H1 (cell line): ENCODE measurements around the gene SHROOM2. TPM values are rescaled to one million over a fixed set of nuclear protein-coding genes. Genes with fewer than 3 reads are reported as not detected.

Experiments
- CTCF ChIA-PET: fragments of 300-600 bp; sonication (Branson Sonifier 250); formaldehyde crosslinking; loops from one replicate; lab custom pipeline; 2021; ENCODE audit not compliant: partially characterized antibody; lab: Charles Lee
- POLR2A ChIA-PET: fragments of 300-600 bp; sonication (Branson Sonifier 250); formaldehyde crosslinking; loops from one replicate; lab custom pipeline; 2021; ENCODE audit warnings: inconsistent platforms; ENCODE audit not compliant: partially characterized antibody; lab: Charles Lee
- DNase-seq, 2 experiments: peaks; one replicate each; pipeline versions ENCODE4 v3.0.0 to v3.0.0-alpha.2; 2010 to 2022; ENCODE audit warnings: low spot score in 2 of 2, low read depth in 1 of 2, mixed read lengths in 1 of 2
- FAIRE-seq: peaks from 2 replicates; lab custom pipeline; 2011; peaks lifted over from hg19 to GRCh38; lab: Jason Lieb, UNC
- H2AFZ ChIP-seq: 2 replicates; pipeline ENCODE4 v1.8.1; 2012; ENCODE audit warnings: low read length, inconsistent platforms
- H2AK5ac ChIP-seq: 2 replicates; pipeline ENCODE4 v1.6.1; 2013; ENCODE audit warnings: low read depth, low read length
- H2BK120ac ChIP-seq: replicated peaks from 2 replicates; pipeline ENCODE3; 2013; ENCODE audit warnings: low read depth, low read length, inconsistent platforms
- H2BK12ac ChIP-seq: 2 replicates; pipeline ENCODE4 v1.6.1; 2013; ENCODE audit warnings: low read depth, low read length
- H2BK15ac ChIP-seq: 2 replicates; pipeline ENCODE4 v1.6.1; 2013; ENCODE audit warnings: low read length
- H2BK20ac ChIP-seq: 2 replicates; pipeline ENCODE4 v1.6.1; 2013; ENCODE audit warnings: low read length
- H2BK5ac ChIP-seq: 2 replicates; pipeline ENCODE4 v1.6.1; 2013; ENCODE audit warnings: low read depth, low read length
- H3K14ac ChIP-seq: 2 replicates; pipeline ENCODE4 v1.6.1; 2013; ENCODE audit warnings: inconsistent platforms; ENCODE audit not compliant: insufficient read length
- H3K18ac ChIP-seq: 2 replicates; pipeline ENCODE4 v1.6.1; 2013; ENCODE audit warnings: low read length; ENCODE audit errors: extremely low read depth
- H3K23ac ChIP-seq: 2 replicates; pipeline ENCODE4 v1.6.1; 2013; ENCODE audit warnings: inconsistent platforms; ENCODE audit not compliant: insufficient read length
- H3K23me2 ChIP-seq: 2 replicates; pipeline ENCODE4 v1.6.1; 2013; ENCODE audit warnings: low read depth, low read length
- H3K27ac ChIP-seq: 2 replicates; pipeline ENCODE4 v1.6.1; 2011; ENCODE audit warnings: low read depth, low read length, inconsistent platforms
- H3K27me3 ChIP-seq, 4 experiments: replicated peaks in 1 of 4; 1 replicate in 1 of 4; 2 replicates in 3 of 4; pipeline versions ENCODE4 v1.6.1 to v1.8.1; 2011 to 2013; ENCODE audit warnings: low read length in 3 of 4, mild to moderate bottlenecking in 3 of 4, inconsistent platforms in 2 of 4, mixed read lengths in 2 of 4, moderate library complexity in 1 of 4; ENCODE audit not compliant: control insufficient read depth in 3 of 4, insufficient read depth in 3 of 4; ENCODE audit errors: extremely low read depth in 1 of 4
- H3K36me3 ChIP-seq, 4 experiments: 2 replicates each; pipeline versions ENCODE4 v1.6.1 to v1.8.1; 2011 to 2013; ENCODE audit warnings: mild to moderate bottlenecking in 4 of 4, low read length in 3 of 4, moderate library complexity in 2 of 4, control low read depth in 1 of 4, inconsistent platforms in 1 of 4; ENCODE audit not compliant: insufficient read depth in 4 of 4, control insufficient read depth in 2 of 4
- H3K4ac ChIP-seq: replicated peaks from 2 replicates; pipeline ENCODE3; 2013; ENCODE audit warnings: low read length, low read depth, mixed read lengths, inconsistent platforms; ENCODE audit not compliant: insufficient read length
- H3K4me1 ChIP-seq, 4 experiments: replicated peaks in 1 of 4; 1 replicate in 1 of 4; 2 replicates in 3 of 4; pipeline versions ENCODE4 v1.6.1 to v1.8.1; 2011 to 2013; ENCODE audit warnings: low read length in 3 of 4, inconsistent platforms in 2 of 4, mixed read lengths in 1 of 4; ENCODE audit not compliant: insufficient read depth in 4 of 4, control insufficient read depth in 3 of 4
- H3K4me2 ChIP-seq, 2 experiments: 2 replicates each; pipeline versions ENCODE4 v1.6.1 to v1.8.1; 2011 to 2013; ENCODE audit warnings: low read depth in 2 of 2, low read length in 2 of 2, control low read depth in 1 of 2, inconsistent platforms in 1 of 2, mild to moderate bottlenecking in 1 of 2; ENCODE audit not compliant: insufficient read depth in 1 of 2
- H3K4me3 ChIP-seq, 4 experiments: fragments of 200-600, 300-600 bp in 1 of 4; sonication (generic), shearing (Covaris generic), sonication (Bioruptor Twin) in 1 of 4; 2 replicates each; pipeline versions ENCODE4 v1.5.1 to v1.8.1; 2011 to 2016; ENCODE audit warnings: low read length in 4 of 4, low read depth in 3 of 4, control low read depth in 2 of 4, inconsistent platforms in 2 of 4, mild to moderate bottlenecking in 2 of 4, mixed read lengths in 1 of 4, moderate library complexity in 1 of 4; ENCODE audit not compliant: insufficient read depth in 2 of 4; ENCODE audit errors: extremely low read depth in 1 of 4
- H3K56ac ChIP-seq: replicated peaks from 2 replicates; pipeline ENCODE3; 2013; ENCODE audit warnings: low read depth, mild to moderate bottlenecking, mixed read lengths, low read length, inconsistent platforms; ENCODE audit not compliant: insufficient read length
- H3K79me1 ChIP-seq: 2 replicates; pipeline ENCODE4 v1.6.1; 2013; ENCODE audit warnings: low read depth, low read length, control low read depth
- H3K79me2 ChIP-seq, 2 experiments: 2 replicates each; pipeline versions ENCODE4 v1.6.1 to v1.8.1; 2012 to 2013; ENCODE audit warnings: low read length in 2 of 2, mild to moderate bottlenecking in 2 of 2, inconsistent platforms in 1 of 2; ENCODE audit not compliant: insufficient read depth in 2 of 2, control insufficient read depth in 1 of 2
- H3K9ac ChIP-seq, 4 experiments: replicated peaks in 1 of 4; 1 replicate in 1 of 4; 2 replicates in 3 of 4; pipeline versions ENCODE4 v1.6.1 to v1.8.1; 2011 to 2013; ENCODE audit warnings: low read depth in 3 of 4, low read length in 3 of 4, control low read depth in 2 of 4, mild to moderate bottlenecking in 2 of 4, moderate library complexity in 2 of 4, inconsistent platforms in 1 of 4; ENCODE audit errors: extremely low read depth in 1 of 4
- H3K9me3 ChIP-seq, 2 experiments: 2 replicates each; pipeline versions ENCODE4 v1.6.1 to v1.8.1; 2012 to 2013; ENCODE audit warnings: mild to moderate bottlenecking in 2 of 2, moderate library complexity in 2 of 2, control low read depth in 1 of 2, inconsistent platforms in 1 of 2, low read depth in 1 of 2, low read length in 1 of 2, mixed read lengths in 1 of 2; ENCODE audit not compliant: insufficient read depth in 2 of 2
- H4K20me1 ChIP-seq, 2 experiments: replicated peaks in 1 of 2; 2 replicates each; pipeline versions ENCODE3 to v1.8.1; 2011 to 2013; ENCODE audit warnings: inconsistent platforms in 2 of 2, low read length in 2 of 2, mild to moderate bottlenecking in 1 of 2; ENCODE audit not compliant: insufficient read depth in 2 of 2, control insufficient read depth in 1 of 2
- H4K5ac ChIP-seq: 2 replicates; pipeline ENCODE4 v1.6.1; 2013; ENCODE audit warnings: low read length, low read depth, mixed read lengths, inconsistent platforms; ENCODE audit not compliant: insufficient read length
- H4K8ac ChIP-seq: 2 replicates; pipeline ENCODE4 v1.8.0; 2013; ENCODE audit warnings: mild to moderate bottlenecking, moderate library complexity, low read length, inconsistent platforms; ENCODE audit not compliant: insufficient read depth; ENCODE audit errors: extremely low read depth
- H4K91ac ChIP-seq: replicated peaks from 2 replicates; pipeline ENCODE3; 2013; ENCODE audit warnings: low read length, mixed read lengths, inconsistent platforms; ENCODE audit not compliant: insufficient read length
- BACH1 ChIP-seq: IDR thresholded peaks from 2 replicates; pipeline ENCODE4 v1.6.1; 2012; ENCODE audit warnings: low read length, improper control_type of control experiment
- USF2 ChIP-seq: IDR thresholded peaks from 2 replicates; pipeline ENCODE4 v1.6.1; 2011; ENCODE audit warnings: low read length, improper control_type of control experiment
- WGBS, 2 experiments: shearing (Covaris generic) in 1 of 2; methylation state at CpG; one replicate each; pipeline versions ENCODE4 v1.1.6 to v1.1.7; 2013 to 2015; ENCODE audit warnings: low lambda C conversion rate in 2 of 2, mixed read lengths in 2 of 2, inconsistent platforms in 1 of 2, low coverage in 1 of 2, missing lambda C conversion rate in 1 of 2; ENCODE audit not compliant: insufficient replicate concordance in 2 of 2, insufficient coverage in 1 of 2, insufficient read length in 1 of 2; ENCODE audit errors: extremely low coverage in 1 of 2, missing lambda C conversion rate in 1 of 2; 5-methylcytosine and 5-hydroxymethylcytosine counted together
- polyA plus RNA-seq, 7 experiments: library from polyadenylated mRNA; depleted of rRNA in 3 of 7; stranded (reverse) in 5 of 7; unstranded in 2 of 7; fragments of >200 nt in 5 of 7; fragments of 200-250 nt in 2 of 7; gene quantifications; 1 replicate in 5 of 7; 2 replicates in 1 of 7; 4 replicates in 1 of 7; pipeline versions ENCODE4 v1.2.1 to v1.2.3, GENCODE V29; 2011 to 2013; ENCODE audit warnings: missing spikeins in 2 of 7, mixed read lengths in 2 of 7
- total RNA-seq: library from RNA; stranded (reverse); fragmentation: NEBNext Ultra II Directional; extraction: Animal tissue kit (Norgen Biotek cat#: 25700); gene quantifications from 2 replicates; pipeline ENCODE4 v1.2.1, GENCODE V29; 2021

The SHROOM2 gene
- total and polyA plus RNA-seq, 2 of the 8 experiments (the other 6 are each of a cell fraction or from before 2014, with no cell fraction given), result 3.4 to 14.2 TPM

DNA sequence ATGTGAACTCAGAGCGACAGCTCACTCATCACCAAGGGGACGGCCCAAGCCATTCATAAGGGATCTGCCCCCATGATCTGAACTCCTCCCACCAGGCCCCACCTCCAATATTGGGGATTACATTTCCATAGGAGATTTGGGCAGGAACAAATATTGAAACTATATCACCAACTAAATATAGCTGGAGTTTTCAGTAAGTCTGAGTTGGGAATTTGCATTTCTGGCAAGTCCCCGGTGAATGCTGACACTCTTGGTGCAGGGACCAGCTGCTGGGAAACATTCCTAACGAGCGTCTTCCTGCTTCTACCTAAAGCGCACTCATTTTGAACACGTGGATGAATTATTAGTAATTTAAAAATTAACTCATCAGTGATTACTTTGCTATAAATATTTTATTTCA lies 194.2 kb downstream of the SHROOM2 start:
- ChIA-PET POLR2A (no interaction called here), CTCF (interaction anchor here (0.7 kb wide), 1 partner anchor 140 kb away, joined by 3 read pairs; no protein-coding TSS in a partner anchor)
- no peak overlapping the region for H3K4ac ChIP-seq

More for the DNA sequence above, 194.2 kb downstream of the SHROOM2 start:
- H2AFZ ChIP-seq, result no peak overlapping the region
- no peaks in the 10 kb centered on the region for H3K79me1 ChIP-seq
- H3K36me3 ChIP-seq, result no peaks in the 10 kb centered on the region
- peaks cover 0 to 5% (median 1%) of the 10 kb centered on the region in 4 experiments; a peak in 2 of 7 replicates for H3K4me1 ChIP-seq
- no peak overlapping the region for H3K4me2 ChIP-seq
- no peak overlapping the region for H3K27ac ChIP-seq
- H3K18ac ChIP-seq, result no peak overlapping the region
- H2BK15ac ChIP-seq, result no peak overlapping the region
- no peak overlapping the region for H3K14ac ChIP-seq
- no peaks in the 10 kb centered on the region for H3K9me3 ChIP-seq
- no peak overlapping the region for H2BK20ac ChIP-seq
- TF ChIP-seq BACH1 (no peak), USF2 (no peak)
- H2BK12ac ChIP-seq, result no peak overlapping the region
- H2BK120ac ChIP-seq, result no peak overlapping the region
- no peak overlapping the region for H4K91ac ChIP-seq
- DNase-seq, result no peak
- no peak for FAIRE-seq
- H3K56ac ChIP-seq, result no peak overlapping the region
- no peaks in the 10 kb centered on the region for H4K20me1 ChIP-seq
- no peaks in the 10 kb centered on the region for H3K23me2 ChIP-seq
- H4K5ac ChIP-seq, result no peak overlapping the region
- no peak overlapping the region for H3K9ac ChIP-seq
- no peak overlapping the region for H2BK5ac ChIP-seq
- H3K79me2 ChIP-seq, result no peaks in the 10 kb centered on the region
- H4K8ac ChIP-seq, result no peak overlapping the region
- WGBS, 2 experiments, result 95% methylated on average over 7 of the region's 7 CpGs; no CpG with 5 or more reads in 1 of the 2 experiments
- no peak overlapping the region for H3K23ac ChIP-seq
- H3K27me3 ChIP-seq, result no peaks in the 10 kb centered on the region
- H3K4me3 ChIP-seq, result no peak overlapping the region
- H2AK5ac ChIP-seq, result no peak overlapping the region
